Fibroblast of lung (primary cell): ENCODE results near the gene CLTCL1.

Source experiments
- EZH2 ChIP-seq: IDR thresholded peaks from 2 replicates; pipeline ENCODE4 v1.5.1; 2012; ENCODE audit warnings: low read length, control low read depth, mild to moderate bottlenecking; ENCODE audit errors: missing control alignments
- TF ChIP-seq, protein P1 (sequence below), 2 donors: IDR thresholded peaks in 1 of 2; conservative IDR thresholded peaks in 1 of 2; 1 replicate in 1 of 2; 2 replicates in 1 of 2; pipeline ENCODE4 v1.5.1; 2011 to 2012; ENCODE audit warnings: low read length in 2 of 2, control low read depth in 1 of 2, inconsistent platforms in 1 of 2, low read depth in 1 of 2, mild to moderate bottlenecking in 1 of 2

DNA sequence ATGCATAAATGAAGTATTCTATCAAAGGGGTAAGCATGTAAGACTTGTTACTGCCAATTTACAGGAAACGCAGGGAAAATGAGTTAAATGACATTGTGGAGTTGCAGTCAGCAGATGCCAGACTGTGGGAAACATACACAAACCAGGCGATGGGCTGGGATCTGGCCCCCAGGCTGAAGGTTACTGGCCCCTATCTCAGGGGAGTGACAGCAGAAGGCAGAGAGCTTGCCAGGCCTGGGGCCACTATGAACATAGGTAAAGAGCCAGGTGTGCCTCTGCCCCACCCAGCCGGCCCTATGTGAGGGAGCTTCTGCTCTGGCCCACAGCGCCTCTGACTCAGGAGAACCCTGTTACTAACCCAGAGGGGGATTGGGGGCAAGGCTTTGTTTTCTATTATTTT lies 86.9 kb downstream of the CLTCL1 start:
- TF ChIP-seq, protein P1, sequence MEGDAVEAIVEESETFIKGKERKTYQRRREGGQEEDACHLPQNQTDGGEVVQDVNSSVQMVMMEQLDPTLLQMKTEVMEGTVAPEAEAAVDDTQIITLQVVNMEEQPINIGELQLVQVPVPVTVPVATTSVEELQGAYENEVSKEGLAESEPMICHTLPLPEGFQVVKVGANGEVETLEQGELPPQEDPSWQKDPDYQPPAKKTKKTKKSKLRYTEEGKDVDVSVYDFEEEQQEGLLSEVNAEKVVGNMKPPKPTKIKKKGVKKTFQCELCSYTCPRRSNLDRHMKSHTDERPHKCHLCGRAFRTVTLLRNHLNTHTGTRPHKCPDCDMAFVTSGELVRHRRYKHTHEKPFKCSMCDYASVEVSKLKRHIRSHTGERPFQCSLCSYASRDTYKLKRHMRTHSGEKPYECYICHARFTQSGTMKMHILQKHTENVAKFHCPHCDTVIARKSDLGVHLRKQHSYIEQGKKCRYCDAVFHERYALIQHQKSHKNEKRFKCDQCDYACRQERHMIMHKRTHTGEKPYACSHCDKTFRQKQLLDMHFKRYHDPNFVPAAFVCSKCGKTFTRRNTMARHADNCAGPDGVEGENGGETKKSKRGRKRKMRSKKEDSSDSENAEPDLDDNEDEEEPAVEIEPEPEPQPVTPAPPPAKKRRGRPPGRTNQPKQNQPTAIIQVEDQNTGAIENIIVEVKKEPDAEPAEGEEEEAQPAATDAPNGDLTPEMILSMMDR (conservative IDR thresholded peaks at IDR 0.05 in 1 of 2, IDR thresholded peaks at IDR 0.05 in 1 of 2; ENCODE audit: low read depth in 1 of 2, low read length in 2 of 2) = no peak
- no peak for TF ChIP-seq EZH2
